GM12873 (cell line): ENCODE results near the gene LRRC34.

Experiments used
- CTCF ChIP-seq: IDR thresholded peaks from 2 replicates; pipeline ENCODE4 v1.5.1; 2012; ENCODE audit warnings: low read depth, mild to moderate bottlenecking, moderate library complexity, low read length, control low read depth; ENCODE audit not compliant: insufficient read depth; ENCODE audit errors: missing control alignments

The LRRC34 gene

GRCh38 chr3:169760479-169760878 is 52.2 kb downstream of the LRRC34 start:
- no peak for TF ChIP-seq CTCF

GRCh38 chr3:169759256-169759655 is 53.4 kb downstream of the LRRC34 start:
- TF ChIP-seq CTCF: no peak

DNA sequence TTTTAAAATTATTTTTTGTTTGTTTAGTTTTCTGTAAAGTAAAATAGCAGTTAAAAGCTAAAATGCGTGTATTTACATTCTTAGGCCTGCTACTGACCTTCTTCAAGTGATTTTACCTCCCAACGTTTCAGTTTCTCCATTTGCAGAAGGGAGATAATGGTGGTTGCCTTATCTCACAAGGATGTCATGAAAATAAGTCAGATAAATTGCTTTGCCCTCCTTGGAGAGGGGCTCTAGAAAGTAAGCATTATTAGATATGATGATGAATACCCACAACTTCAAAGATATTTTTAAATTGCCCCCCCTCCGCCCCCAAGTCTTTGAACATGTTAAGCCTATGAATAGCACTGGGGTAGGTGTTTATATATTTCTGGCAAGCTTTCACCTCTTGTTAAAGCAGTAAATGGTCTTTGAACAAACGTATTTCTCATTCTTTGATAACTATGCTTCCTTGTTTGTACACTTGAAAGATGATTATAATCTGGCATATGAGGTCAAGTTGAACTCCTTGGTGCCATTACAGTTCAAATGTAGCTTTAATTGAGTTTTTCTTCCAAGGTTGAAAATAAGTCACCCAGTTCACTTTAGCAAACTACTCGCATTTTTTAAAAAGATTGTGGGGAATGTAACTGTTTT is 54.2 kb downstream of the LRRC34 start:
- TF ChIP-seq CTCF: no peak

DNA sequence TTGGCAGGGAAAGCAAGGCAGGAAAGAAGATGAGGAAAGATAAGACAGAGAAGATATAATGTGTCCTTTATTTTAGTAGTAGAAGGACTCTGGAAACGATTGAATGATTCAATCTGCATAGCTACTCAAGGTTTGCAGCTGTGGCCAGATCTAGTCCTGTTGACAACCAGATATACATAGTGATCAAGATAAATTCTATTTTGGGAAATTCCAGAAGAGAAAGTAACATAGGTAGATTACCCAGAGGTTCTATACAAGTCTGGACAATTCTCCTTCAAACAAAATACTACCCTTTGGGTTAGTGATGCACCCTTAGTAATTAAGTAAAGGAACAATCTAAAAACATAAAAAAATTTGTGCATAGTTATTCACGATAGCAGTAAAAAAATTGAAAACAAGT is 57.2 kb downstream of the LRRC34 start:
- no peak for TF ChIP-seq CTCF

DNA sequence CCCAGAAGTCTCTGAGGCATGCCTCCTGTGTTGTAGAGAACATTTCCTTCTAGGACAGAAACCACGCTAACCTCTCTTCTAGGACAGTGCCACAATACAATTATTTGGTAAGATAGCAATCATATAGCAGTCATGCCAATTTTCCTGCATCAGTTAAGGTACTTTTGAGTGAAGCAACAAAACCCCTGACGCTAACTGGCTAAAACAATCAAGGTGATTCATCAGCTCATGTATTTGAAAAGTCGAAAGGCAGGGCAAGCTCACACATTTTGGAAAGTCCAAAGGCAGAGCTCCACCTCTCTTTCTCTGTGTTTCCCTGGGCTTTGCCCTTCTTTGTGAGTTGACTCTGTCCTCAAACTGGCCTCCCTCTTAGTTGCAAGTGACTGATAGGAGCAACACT is 58.0 kb downstream of the LRRC34 start:
- no peak for TF ChIP-seq CTCF

DNA sequence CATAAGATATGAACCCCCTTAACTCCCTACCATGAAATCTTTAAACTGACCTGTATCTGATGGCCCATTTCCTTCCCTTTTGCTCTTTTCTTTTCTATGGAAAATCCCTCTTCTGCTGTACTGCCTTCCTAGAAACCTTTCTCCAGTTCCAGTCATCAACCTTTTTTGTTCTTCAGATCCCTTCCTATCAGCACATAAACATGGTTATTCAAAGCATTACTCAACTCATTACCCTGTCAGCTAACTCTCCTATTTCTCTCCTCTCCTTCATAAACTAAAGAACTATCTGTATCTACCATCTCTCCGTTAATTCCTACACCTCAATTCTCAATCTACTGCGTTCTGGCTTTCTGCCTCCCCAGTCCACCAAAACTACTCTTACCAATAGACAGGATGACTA is 60.8 kb downstream of the LRRC34 start:
- no peak for TF ChIP-seq CTCF

- TF ChIP-seq CTCF: no peak
Observed at GRCh38 chr3:169750665-169751064, 62.0 kb downstream of the LRRC34 start.

- no peak for TF ChIP-seq CTCF
Observed at GRCh38 chr3:169748670-169749069, 64.0 kb downstream of the LRRC34 start.
